ENCODE measurements around the gene GRIN2A. TPM values are rescaled to one million over a fixed set of nuclear protein-coding genes. Genes with fewer than 3 reads are reported as not detected.

GRIN2A gene
- total RNA-seq, 1 experiment from 2014 or later, result 4.8 TPM

DNA sequence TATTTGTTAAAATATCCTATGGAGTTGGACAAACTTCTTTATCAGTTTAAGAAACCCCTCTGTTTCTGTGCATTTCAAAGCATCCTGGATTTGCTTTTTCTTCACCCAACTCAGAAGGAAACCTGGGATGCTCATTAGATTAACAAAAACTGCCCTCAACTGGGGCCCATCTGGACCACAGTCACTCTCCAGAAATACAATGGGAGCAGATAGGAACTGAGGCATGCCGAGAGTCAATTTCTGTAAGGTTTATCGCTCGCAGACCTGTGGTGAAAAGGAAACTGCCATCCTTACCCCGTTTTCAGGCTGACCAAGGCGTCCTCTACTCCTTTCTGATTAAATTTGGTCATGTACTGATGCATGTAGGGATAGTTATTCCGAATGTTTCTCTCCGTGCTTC, 360.3 kb downstream of the GRIN2A start:
- DNase-seq (ENCODE audit: low read depth), result no peak

- DNase-seq (ENCODE audit: low read depth), result no peak
These were observed 360.9 kb downstream of the GRIN2A start for GRCh38 chr16:9821331-9821730.

DNA sequence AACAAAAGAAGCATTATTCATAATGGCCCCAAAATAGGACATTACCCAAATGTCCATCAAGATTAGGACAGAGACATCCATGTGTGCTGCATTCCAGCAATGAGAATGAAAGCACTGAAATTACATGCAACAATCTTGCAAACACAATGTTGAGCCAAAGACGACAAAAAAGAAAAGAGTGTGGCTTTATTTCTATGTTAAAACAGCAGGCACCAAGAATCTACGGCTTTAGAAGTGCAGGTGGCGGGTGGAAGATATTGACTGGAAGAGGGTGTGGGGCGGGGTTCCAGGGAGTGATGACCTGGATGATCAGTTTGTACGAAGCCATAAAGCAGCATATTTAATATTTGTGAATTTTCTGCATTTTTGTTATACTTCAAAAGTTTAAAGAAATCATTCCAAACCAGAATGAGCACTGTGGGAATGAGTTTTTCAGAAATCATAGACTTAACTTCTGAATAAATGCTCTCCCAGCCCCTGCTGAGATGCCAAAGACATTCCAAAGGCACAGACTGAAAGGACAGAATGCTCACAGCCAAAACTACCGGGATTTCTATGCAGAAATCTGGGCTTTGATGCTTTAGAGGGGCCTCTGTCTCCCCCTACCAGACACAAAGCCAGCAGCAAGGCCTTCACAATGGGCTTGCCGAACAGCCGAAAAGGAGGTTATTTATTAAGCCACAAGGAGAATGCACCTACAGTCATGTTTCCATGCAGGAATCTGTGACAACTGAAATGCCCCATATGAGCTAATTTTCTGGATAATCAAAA, 361.6 kb downstream of the GRIN2A start:
- no peak for DNase-seq (ENCODE audit: low read depth)

- no peak for DNase-seq (ENCODE audit: low read depth)
These were observed 363.5 kb downstream of the GRIN2A start for GRCh38 chr16:9818702-9819101.

- DNase-seq (ENCODE audit: low read depth), result no peak
These were observed 364.6 kb downstream of the GRIN2A start for GRCh38 chr16:9817586-9817985.

- DNase-seq (ENCODE audit: low read depth), result no peak
These were observed 365.6 kb downstream of the GRIN2A start for GRCh38 chr16:9816644-9817043.

- DNase-seq (ENCODE audit: low read depth), result no peak
These were observed 368.6 kb downstream of the GRIN2A start for GRCh38 chr16:9813665-9814064.

DNA sequence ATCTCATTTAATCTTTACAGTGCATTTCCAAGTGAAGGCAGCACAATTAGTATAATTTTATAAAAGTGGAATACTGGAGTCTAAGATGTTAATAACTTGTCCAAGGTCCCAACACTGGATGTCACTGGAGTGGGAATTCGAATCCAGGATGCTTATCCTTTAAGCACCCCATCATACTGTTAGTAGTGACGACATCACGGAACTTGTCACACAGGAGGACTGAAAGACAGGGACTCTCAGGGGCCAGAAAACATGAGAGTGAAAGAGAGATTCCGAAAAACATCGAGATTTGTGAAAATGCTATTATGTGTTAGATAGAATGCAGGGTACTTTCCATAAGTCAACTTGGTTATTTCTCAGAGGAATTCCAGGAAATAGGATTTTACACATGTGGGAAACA, 374.0 kb downstream of the GRIN2A start:
- no peak for DNase-seq (ENCODE audit: low read depth)

DNA sequence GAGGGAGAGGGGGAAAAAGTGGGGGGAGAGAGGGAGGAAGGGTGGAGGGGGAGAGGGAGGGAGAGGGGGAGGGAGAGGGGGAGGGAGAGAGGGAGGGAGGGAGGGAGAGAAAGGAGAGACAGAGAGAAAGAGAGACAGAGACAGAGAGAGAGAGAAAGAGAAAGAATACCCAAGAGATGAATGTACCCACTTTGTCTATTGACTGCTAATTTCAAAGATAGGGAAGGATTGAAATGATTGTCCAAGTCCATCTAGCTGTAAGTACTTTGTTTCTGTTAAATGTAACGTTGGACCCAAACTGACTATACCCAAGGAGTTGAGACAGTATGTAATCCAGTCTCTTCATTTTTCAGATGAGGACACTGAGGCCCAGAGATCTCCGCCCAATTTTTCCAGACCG, 374.9 kb downstream of the GRIN2A start:
- DNase-seq (ENCODE audit: low read depth), result no peak

GRCh38 chr16:9805109-9805508, 377.1 kb downstream of the GRIN2A start:
- no peak for DNase-seq (ENCODE audit: low read depth)

- DNase-seq (ENCODE audit: low read depth), result no peak
These were observed 380.1 kb downstream of the GRIN2A start for GRCh38 chr16:9802160-9802559.

DNA sequence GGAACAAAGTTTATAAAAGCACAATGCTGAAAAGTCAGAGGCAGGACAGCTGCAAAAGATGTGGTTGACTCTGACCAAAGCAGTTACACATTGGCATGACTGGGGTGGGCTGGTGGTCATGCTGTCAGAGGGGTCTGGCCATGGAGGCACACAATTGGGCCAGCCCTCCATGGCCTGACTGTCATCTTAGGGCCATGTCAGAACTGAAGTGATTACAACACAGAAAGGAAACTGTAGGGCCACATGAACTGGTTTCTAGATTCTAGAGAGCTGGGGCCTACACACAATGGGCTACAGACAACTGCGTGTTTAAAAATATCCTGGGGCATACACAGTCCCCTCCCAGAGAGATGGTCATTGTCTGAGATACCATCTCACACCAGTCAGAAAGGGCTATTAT, 380.6 kb downstream of the GRIN2A start:
- DNase-seq (ENCODE audit: low read depth), result no peak

GRCh38 chr16:9800186-9800738, 382.0 kb downstream of the GRIN2A start:
- DNase-seq (ENCODE audit: low read depth), result no peak

GRCh38 chr16:9798952-9799580, 383.2 kb downstream of the GRIN2A start:
- DNase-seq (ENCODE audit: low read depth), result no peak

- DNase-seq (ENCODE audit: low read depth), result peak; percentile 9
These were observed 383.8 kb downstream of the GRIN2A start for GRCh38 chr16:9798474-9798873.

DNA sequence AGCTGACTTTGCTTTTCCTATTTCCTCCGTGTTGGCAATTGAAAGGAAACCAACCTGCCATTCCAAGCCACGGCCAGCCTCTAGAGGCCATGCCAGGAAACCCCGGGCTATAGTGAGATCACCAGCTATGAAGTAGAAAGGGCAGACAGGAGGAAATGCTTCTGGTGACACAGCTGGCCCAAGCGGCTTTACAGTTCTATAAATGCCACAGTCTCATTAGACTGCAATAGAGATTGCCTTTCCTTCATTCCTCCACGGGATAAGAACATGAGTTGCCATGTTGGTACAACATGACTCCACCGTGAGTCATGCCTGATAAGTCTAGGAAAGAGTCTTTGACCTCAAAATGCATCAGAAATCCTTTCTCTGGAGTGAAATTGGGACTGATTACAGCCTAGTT, 384.9 kb downstream of the GRIN2A start:
- DNase-seq (ENCODE audit: low read depth), result peak; percentile 90

GRCh38 chr16:9793623-9794022, 388.6 kb downstream of the GRIN2A start:
- DNase-seq (ENCODE audit: low read depth), result no peak

- DNase-seq (ENCODE audit: low read depth), result no peak
These were observed 390.7 kb downstream of the GRIN2A start for GRCh38 chr16:9791556-9791955.

DNA sequence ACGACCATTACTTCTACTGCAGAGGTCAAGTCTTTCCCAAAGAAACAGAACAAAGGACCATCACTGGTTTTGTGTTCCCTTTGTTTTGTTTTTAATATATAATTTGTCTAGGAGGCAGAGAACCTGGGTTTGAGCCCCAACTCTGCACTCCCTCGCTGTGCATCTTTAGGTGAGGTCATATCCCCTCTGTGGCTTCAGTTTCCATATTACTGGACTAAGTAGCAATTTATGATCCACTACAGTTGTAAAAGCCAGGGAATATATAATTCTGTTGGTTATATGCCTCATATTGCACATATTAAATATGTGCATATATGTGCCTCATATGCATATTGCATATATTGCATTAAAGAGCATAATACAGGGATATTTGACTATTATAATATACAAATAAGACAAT, 392.0 kb downstream of the GRIN2A start:
- DNase-seq (ENCODE audit: low read depth), result no peak

DNA sequence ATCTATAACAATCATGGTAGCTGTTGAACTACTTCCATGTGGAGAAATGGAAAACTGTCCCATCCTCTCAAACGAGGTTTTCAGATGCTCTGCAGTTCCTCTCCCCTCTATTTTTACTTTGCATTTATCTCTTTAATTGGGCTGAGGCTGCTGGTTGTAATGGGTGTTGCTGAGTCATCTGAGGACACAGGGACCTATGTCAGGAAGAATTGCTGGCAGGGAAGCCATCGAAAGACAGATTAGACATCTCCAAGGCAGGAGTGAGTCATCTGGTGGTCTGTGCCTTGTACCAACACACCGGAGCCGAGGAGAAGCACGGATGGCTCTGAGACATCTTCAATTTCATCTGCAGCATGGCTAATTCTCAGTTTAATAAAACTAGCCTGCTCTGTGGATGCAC, 394.5 kb downstream of the GRIN2A start:
- peak; percentile 78 for DNase-seq (ENCODE audit: low read depth)

GRCh38 chr16:9780831-9781230, 401.4 kb downstream of the GRIN2A start:
- no peak for DNase-seq (ENCODE audit: low read depth)

- no peak for DNase-seq (ENCODE audit: low read depth)
These were observed 403.4 kb downstream of the GRIN2A start for GRCh38 chr16:9778849-9779248.

DNA sequence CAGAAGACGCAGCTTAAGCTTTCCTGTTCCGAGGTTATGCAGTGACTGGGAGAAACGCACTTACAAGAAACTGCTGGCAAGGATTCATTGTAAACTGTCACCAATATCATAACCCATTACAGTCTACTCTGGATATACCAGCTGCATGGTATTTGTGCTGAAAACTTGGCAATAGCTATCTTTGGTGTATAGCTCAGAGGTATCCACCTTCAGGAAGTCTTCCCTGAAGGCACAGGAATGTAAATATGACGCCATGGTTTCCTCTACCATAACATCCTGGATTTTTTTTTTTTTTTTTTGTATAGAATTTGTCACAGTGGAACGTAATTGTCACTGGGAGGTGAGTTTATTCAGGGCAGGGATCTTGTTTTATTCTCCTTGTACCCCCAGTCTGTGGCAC, 406.2 kb downstream of the GRIN2A start:
- no peak for DNase-seq (ENCODE audit: low read depth)

Data from Daoy (cell line).